Effector memory CD4-positive, alpha-beta T cell (primary cell): Measurements from ENCODE around the gene ST6GAL1.
"Not testable (repeated sequence)": the region's sequence is repeated elsewhere in the genome, so short reads cannot be mapped to it uniquely, and the experiment has no call there.

Source experiments
- DNase-seq, 3 donors: peaks; one replicate each; pipeline ENCODE4 v3.0.0-alpha.2; 2020
- H3K27ac ChIP-seq: 2 replicates; pipeline ENCODE4 v1.7.0; 2013; ENCODE audit warnings: mild to moderate bottlenecking, low read length, moderate library complexity; ENCODE audit not compliant: insufficient read depth, poor library complexity, severe bottlenecking
- H3K27me3 ChIP-seq: replicated peaks from 2 replicates; pipeline ENCODE4 v1.7.0; 2013; ENCODE audit warnings: mild to moderate bottlenecking, low read length; ENCODE audit not compliant: insufficient read depth, control insufficient read depth, poor library complexity, severe bottlenecking
- H3K36me3 ChIP-seq: 2 replicates; pipeline ENCODE4 v1.7.0; 2013; ENCODE audit warnings: mild to moderate bottlenecking, low read length, moderate library complexity; ENCODE audit not compliant: control insufficient read depth, insufficient read depth
- H3K4me1 ChIP-seq: 2 replicates; pipeline ENCODE4 v1.7.0; 2013; ENCODE audit warnings: low read length, mild to moderate bottlenecking; ENCODE audit not compliant: control insufficient read depth, insufficient read depth, poor library complexity, severe bottlenecking
- H3K4me3 ChIP-seq: 2 replicates; pipeline ENCODE4 v1.7.0; 2013; ENCODE audit warnings: low read length, low read depth, mild to moderate bottlenecking; ENCODE audit not compliant: insufficient read depth, poor library complexity, severe bottlenecking
- H3K9me3 ChIP-seq: 2 replicates; pipeline ENCODE4 v1.7.0; 2013; ENCODE audit warnings: mild to moderate bottlenecking, low read length, moderate library complexity; ENCODE audit not compliant: control insufficient read depth
- total RNA-seq, 3 donors: gene quantifications; one replicate each; lab custom pipeline; 2026; lab: John Stamatoyannopoulos, UW

The ST6GAL1 gene
- 188 to 199 (median 191) reads per million in 3 donors for total RNA-seq

DNA sequence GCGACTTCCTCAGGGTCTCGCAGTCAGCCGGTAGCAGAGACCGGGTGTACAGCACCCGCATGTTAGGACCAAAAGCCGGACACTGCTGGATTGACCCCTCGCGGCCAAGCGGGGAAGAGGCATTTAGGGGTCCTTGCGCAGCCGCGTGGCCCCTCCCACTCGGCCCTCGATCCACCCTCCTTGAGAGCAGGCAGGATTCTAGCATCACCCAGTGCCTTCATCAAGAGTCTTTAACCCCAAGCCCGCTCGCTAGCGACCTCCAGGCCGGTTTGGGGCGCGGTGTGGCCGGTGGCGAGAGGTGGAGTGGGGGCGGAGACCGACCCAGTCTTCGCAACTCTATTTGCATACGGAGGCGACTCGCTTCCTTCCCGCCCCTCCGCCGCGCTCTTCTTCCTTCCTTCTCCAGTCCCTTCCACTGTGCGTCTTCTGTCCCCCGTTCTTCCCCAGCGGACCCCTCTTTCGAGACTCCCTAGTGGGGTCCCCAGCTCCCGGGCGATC is at the start of gene ST6GAL1:
TSS of gene ST6GAL1 (plus strand) at position 384 of the 498 bp plus-strand sequence. CDS start 112,178 bp downstream, outside the sequence.
- no peaks in the 10 kb centered on the region for H3K27me3 ChIP-seq
- H3K4me3 ChIP-seq: peak within 1 kb of the TSS; percentile 86
- H3K36me3 ChIP-seq: peaks cover 18% of the 10 kb centered on the region
- peak; percentile 29 to 51 (median 50) for DNase-seq
- peaks cover 6% of the 10 kb centered on the region for H3K4me1 ChIP-seq
- no peaks in the 10 kb centered on the region for H3K9me3 ChIP-seq
- peak within 1 kb of the TSS; percentile 83 for H3K27ac ChIP-seq

DNA sequence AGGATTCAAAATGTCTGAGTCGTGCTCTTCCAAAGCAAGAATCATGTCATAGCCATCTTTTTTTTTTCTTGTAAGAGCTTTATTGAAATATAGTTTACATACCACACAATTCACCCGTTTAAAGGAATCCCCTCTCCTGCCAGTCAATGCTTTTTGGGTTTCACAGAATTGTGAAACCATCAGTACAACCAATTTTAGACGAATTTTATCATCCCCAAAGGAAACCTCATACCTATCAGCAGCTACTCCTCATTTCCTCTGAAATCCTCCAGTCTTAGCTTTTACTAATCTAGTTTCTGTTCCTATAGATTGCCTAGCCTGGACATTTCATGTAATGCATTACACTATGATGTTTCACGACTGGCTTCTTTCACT is 48.2 kb upstream of the ST6GAL1 start:
- no peak for DNase-seq
- Histone ChIP-seq H3K9me3 (no peaks in the 10 kb centered on the region), H3K4me3 (no peak overlapping the region), H3K4me1 (peaks cover 15% of the 10 kb centered on the region), H3K27ac (no peak overlapping the region), H3K27me3 (no peaks in the 10 kb centered on the region), H3K36me3 (no peaks in the 10 kb centered on the region)

DNA sequence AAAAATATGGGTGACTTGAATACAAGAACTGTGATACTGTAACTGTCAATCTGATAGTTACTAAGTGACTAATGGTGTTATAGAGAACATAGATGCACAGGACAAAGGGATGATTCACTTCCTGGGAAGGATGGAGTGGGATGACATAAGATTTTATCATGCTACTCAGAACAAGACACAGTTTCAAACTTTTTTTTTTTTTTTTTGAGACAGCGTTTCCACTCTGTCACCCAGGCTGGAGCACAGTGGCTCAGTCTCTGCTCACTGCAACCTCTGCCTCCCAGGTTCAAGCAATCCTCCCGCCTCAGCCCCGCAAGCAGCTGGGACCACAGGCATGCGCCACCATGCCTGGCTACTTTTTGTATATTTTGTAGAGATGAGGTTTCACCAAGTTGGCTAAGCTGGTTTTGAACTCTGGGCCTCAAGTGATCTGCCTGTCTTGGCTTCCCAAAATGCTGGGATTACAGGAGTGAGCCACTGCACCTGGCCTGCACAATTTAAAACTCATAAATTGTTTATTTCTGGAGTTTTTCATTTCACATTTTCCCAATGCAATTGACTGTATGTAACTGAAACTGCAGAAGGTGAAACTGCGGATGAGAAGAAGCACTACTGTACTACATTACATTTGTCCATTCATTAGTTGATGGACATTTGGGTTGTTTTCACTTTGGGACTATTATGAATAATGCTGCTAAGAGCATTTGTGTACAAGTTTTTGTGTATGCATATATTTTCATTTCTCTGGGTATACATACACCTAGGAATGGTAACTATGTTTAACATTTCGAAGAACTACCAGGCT is 47.2 kb upstream of the ST6GAL1 start:
- Histone ChIP-seq H3K27ac (no peak overlapping the region), H3K4me3 (no peak overlapping the region), H3K9me3 (no peaks in the 10 kb centered on the region), H3K4me1 (peaks cover 15% of the 10 kb centered on the region), H3K27me3 (no peaks in the 10 kb centered on the region), H3K36me3 (no peaks in the 10 kb centered on the region)
- no peak for DNase-seq

GRCh38 chr3:186883686-186884058 is 46.7 kb upstream of the ST6GAL1 start:
- H3K4me1 ChIP-seq: peaks cover 15% of the 10 kb centered on the region
- H3K4me3 ChIP-seq: no peak overlapping the region
- H3K36me3 ChIP-seq: no peaks in the 10 kb centered on the region
- no peaks in the 10 kb centered on the region for H3K9me3 ChIP-seq
- no peaks in the 10 kb centered on the region for H3K27me3 ChIP-seq
- no peak overlapping the region for H3K27ac ChIP-seq
- DNase-seq: no peak

- not testable (repeated sequence) for H3K4me1 ChIP-seq, H3K27me3 ChIP-seq, H3K36me3 ChIP-seq, H3K27ac ChIP-seq, H3K9me3 ChIP-seq, DNase-seq, H3K4me3 ChIP-seq
Measured at GRCh38 chr3:186884868-186885267, 45.5 kb upstream of the ST6GAL1 start.

GRCh38 chr3:186886202-186886981 is 43.9 kb upstream of the ST6GAL1 start:
- Histone ChIP-seq H3K9me3 (no peaks in the 10 kb centered on the region), H3K4me1 (peaks cover 4% of the 10 kb centered on the region)
- no peak for DNase-seq

DNA sequence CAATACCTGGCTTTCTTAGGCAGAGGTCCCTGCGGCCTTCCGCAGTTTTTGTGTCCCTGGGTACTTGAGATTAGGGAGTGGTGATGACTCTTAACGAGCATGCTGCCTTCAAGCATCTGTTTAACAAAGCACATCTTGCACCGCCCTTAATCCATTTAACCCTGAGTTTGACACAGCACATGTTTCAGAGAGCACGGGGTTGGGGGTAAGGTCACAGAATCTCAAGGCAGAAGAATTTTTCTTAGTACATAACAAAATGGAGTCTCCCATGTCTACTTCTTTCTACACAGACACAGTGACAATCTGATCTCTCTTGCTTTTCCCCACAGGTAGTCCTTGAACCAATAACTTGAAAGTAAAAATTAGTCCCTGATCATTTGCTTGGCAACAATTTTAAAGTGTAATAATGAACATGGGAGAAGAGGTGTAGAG is 42.8 kb upstream of the ST6GAL1 start:
- H3K4me1 ChIP-seq, H3K36me3 ChIP-seq, H3K9me3 ChIP-seq, DNase-seq, H3K4me3 ChIP-seq, H3K27me3 ChIP-seq, H3K27ac ChIP-seq: not testable (repeated sequence)

More at GRCh38 chr3:186886202-186886981, 43.9 kb upstream of the ST6GAL1 start:
- H3K36me3 ChIP-seq: no peaks in the 10 kb centered on the region
- H3K27ac ChIP-seq: no peak overlapping the region
- H3K27me3 ChIP-seq: no peaks in the 10 kb centered on the region
- no peak overlapping the region for H3K4me3 ChIP-seq

DNA sequence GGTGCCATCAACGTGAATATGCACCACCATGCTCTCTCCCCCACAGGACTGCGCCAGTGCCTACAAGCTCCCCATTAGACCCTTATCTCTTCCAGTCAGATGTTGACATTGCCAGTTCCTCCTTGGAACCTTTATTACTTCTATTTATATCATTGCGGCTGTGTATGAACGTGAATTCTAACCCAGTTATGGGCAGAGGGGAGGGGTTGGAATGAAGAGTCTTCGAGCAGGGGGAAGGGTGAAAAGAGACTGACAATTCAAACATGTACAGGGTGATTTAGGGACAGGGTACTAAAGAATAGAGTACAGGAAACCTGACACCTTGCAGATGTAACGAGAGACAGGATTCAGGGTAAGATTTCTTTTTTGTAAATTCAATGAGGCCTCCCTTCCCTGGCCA is 41.8 kb upstream of the ST6GAL1 start:
- no peak for DNase-seq
- no peaks in the 10 kb centered on the region for H3K36me3 ChIP-seq
- no peaks in the 10 kb centered on the region for H3K4me1 ChIP-seq
- H3K27ac ChIP-seq: no peak overlapping the region
- no peaks in the 10 kb centered on the region for H3K27me3 ChIP-seq
- H3K4me3 ChIP-seq: no peak overlapping the region
- H3K9me3 ChIP-seq: no peaks in the 10 kb centered on the region

DNA sequence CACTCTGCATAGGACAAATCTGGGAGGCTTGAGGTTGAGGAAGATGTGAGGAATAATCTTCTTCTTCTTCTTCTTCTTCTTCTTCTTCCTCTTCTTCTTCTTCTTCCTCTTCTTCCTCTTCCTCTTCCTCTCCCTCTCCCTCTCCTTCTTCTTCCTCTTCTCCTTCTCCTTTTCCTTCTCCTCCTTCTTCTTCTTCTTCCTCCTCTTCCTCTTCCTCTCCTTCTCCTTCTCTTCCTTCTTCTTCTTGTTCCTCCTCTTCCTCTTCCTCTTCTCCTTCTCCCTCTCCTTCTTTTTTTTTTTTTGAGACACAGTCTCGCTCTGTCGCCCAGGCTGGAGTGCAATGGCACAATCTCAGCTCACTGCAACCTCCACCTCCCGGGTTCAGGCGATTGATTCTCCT is 40.6 kb upstream of the ST6GAL1 start:
- H3K27ac ChIP-seq, H3K4me3 ChIP-seq, H3K27me3 ChIP-seq, DNase-seq, H3K36me3 ChIP-seq, H3K9me3 ChIP-seq, H3K4me1 ChIP-seq: not testable (repeated sequence)

DNA sequence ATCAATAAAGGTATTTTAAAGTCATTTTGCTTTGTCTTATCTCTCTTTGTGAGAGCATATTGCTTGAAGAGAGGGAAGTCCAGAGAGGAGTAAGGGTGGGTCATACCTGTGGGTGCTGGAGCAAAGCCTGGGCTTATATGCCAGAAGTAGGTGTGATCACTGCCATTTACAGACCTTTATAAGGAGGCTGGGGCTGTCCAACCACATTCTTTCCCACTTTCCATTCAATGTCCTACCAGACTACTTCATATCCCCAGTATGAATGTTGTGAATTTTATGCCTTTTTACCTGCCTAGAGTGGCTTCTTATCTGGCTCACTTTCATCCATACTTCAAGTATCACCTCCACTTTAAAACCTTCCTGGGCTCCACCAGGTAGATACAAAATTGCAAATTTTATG is 39.4 kb upstream of the ST6GAL1 start:
- Histone ChIP-seq H3K4me3 (no peak overlapping the region), H3K27me3 (no peaks in the 10 kb centered on the region), H3K9me3 (no peaks in the 10 kb centered on the region), H3K4me1 (no peaks in the 10 kb centered on the region), H3K27ac (no peak overlapping the region), H3K36me3 (no peaks in the 10 kb centered on the region)
- DNase-seq: no peak
